HG03064 (cell line): ENCODE data around the gene SERPING1.

Source experiments
- ATAC-seq: cut with Tn5 transposase; IDR thresholded peaks from one replicate; pipeline ENCODE4 v1.9.1; 2021; ENCODE audit warnings: low read depth; ENCODE audit not compliant: unreplicated experiment

Gene SERPING1

GRCh38 chr11:57596266-57596885 is 1.1 kb upstream of the SERPING1 start:
- no peak for ATAC-seq

- ATAC-seq, result no peak
Observed at GRCh38 chr11:57597916-57598830, 688 bp downstream of the SERPING1 start.

GRCh38 chr11:57598831-57599155 is 1.3 kb downstream of the SERPING1 start:
- ATAC-seq, result no peak

GRCh38 chr11:57599381-57599780 is 1.9 kb downstream of the SERPING1 start:
- ATAC-seq, result no peak

- no peak for ATAC-seq
Observed at GRCh38 chr11:57601297-57601696, 3.8 kb downstream of the SERPING1 start.

GRCh38 chr11:57604296-57605027 is 7.0 kb downstream of the SERPING1 start:
- ATAC-seq, result no peak

- ATAC-seq, result no peak
Observed at GRCh38 chr11:57605028-57605420, 7.5 kb downstream of the SERPING1 start.

- ATAC-seq, result no peak
Observed at GRCh38 chr11:57610170-57610569, 12.7 kb downstream of the SERPING1 start.

GRCh38 chr11:57614234-57614772 is 16.8 kb downstream of the SERPING1 start:
- ATAC-seq, result no peak

- ATAC-seq, result no peak
Observed at GRCh38 chr11:57615308-57615707, 17.8 kb downstream of the SERPING1 start.

- no peak for ATAC-seq
Observed at GRCh38 chr11:57616595-57616994, 19.1 kb downstream of the SERPING1 start.

- no peak for ATAC-seq
Observed at GRCh38 chr11:57618438-57618837, 21.0 kb downstream of the SERPING1 start.

- ATAC-seq, result no peak
Observed at GRCh38 chr11:57619331-57619730, 21.8 kb downstream of the SERPING1 start.

GRCh38 chr11:57620467-57620866 is 23.0 kb downstream of the SERPING1 start:
- no peak for ATAC-seq

- no peak for ATAC-seq
Observed at GRCh38 chr11:57622263-57622662, 24.8 kb downstream of the SERPING1 start.

- no peak for ATAC-seq
Observed at GRCh38 chr11:57624864-57625263, 27.4 kb downstream of the SERPING1 start.

- no peak for ATAC-seq
Observed at GRCh38 chr11:57626895-57627294, 29.4 kb downstream of the SERPING1 start.

GRCh38 chr11:57630171-57630570 is 32.7 kb downstream of the SERPING1 start:
- no peak for ATAC-seq

- ATAC-seq, result no peak
Observed at GRCh38 chr11:57632116-57632515, 34.6 kb downstream of the SERPING1 start.

- ATAC-seq, result no peak
Observed at GRCh38 chr11:57633394-57634070, 36.0 kb downstream of the SERPING1 start.

- ATAC-seq, result no peak
Observed at GRCh38 chr11:57634311-57634710, 36.8 kb downstream of the SERPING1 start.
